Measurements from ENCODE around the gene PPP1R13B. TPM values are rescaled to one million over a fixed set of nuclear protein-coding genes. Genes with fewer than 3 reads are reported as not detected.

The PPP1R13B gene
- total RNA-seq, 1 experiment from 2014 or later: 16.2 TPM

DNA sequence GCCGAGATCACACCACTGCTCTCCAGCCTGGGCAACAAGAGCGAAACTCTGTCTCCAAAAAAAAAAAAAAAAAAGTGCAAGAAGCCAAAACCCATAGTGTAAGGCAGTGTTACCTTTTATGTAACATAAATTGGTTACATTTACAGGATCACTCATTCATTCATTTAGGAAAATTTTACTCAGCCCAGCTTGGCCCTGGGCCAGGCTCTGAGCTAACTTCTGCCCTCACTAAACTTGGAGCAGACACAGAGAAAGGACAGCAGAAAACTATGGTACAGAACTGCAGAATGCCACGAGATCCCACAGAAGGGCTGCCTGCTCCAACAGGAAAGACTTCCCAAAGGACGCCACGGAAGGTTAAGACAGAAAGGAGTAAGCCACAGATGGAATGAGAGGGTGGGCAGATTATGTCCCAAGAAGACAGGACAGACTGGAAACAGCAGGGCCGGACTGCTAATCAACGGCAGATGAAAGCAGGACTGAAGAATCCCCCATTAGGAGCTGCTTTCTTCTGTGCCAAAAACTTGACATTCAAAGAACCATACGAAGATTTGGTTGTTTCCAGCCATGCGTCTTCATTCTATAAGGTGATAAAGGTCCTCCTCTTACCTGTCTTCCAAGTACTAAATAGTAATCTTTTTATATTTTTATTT lies 18.9 kb downstream of the PPP1R13B start:
- ChIA-PET CTCF (interaction anchor here (0.7 to 0.9 kb wide), 2 partner anchors 13 to 240 kb away, joined by 4 to 5 read pairs; no protein-coding TSS in a partner anchor), POLR2A (interaction anchor here (0.6 to 1.3 kb wide), 5 partner anchors 12 to 267 kb away, joined by 3 to 4 read pairs (median 3); no protein-coding TSS in a partner anchor)
- BruUV-seq (replicated peaks): no TSS peak
- no peaks in the 10 kb centered on the region for H3K9me3 Mint-ChIP-seq (ENCODE audit: unreplicated experiment)
- no peak overlapping the region for H3K4me3 Mint-ChIP-seq (ENCODE audit: unreplicated experiment)
- no peaks in the 10 kb centered on the region for H3K27me3 Mint-ChIP-seq (ENCODE audit: insufficient read depth, unreplicated experiment)
- H3K36me3 Mint-ChIP-seq (ENCODE audit: insufficient read depth, unreplicated experiment): no peaks in the 10 kb centered on the region
- H3K27ac Mint-ChIP-seq (ENCODE audit: low read depth, unreplicated experiment): no peak overlapping the region
- intact Hi-C loops (cut with micrococcal nuclease): no loop called here
- DNase-seq (ENCODE audit: unreplicated experiment): no peak
- no peaks in the 10 kb centered on the region for H3K4me1 Mint-ChIP-seq (ENCODE audit: insufficient read depth, unreplicated experiment)
- TF ChIP-seq, protein P1, sequence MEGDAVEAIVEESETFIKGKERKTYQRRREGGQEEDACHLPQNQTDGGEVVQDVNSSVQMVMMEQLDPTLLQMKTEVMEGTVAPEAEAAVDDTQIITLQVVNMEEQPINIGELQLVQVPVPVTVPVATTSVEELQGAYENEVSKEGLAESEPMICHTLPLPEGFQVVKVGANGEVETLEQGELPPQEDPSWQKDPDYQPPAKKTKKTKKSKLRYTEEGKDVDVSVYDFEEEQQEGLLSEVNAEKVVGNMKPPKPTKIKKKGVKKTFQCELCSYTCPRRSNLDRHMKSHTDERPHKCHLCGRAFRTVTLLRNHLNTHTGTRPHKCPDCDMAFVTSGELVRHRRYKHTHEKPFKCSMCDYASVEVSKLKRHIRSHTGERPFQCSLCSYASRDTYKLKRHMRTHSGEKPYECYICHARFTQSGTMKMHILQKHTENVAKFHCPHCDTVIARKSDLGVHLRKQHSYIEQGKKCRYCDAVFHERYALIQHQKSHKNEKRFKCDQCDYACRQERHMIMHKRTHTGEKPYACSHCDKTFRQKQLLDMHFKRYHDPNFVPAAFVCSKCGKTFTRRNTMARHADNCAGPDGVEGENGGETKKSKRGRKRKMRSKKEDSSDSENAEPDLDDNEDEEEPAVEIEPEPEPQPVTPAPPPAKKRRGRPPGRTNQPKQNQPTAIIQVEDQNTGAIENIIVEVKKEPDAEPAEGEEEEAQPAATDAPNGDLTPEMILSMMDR (IDR thresholded peaks at IDR 0.05; ENCODE audit: unreplicated experiment): no peak

DNA sequence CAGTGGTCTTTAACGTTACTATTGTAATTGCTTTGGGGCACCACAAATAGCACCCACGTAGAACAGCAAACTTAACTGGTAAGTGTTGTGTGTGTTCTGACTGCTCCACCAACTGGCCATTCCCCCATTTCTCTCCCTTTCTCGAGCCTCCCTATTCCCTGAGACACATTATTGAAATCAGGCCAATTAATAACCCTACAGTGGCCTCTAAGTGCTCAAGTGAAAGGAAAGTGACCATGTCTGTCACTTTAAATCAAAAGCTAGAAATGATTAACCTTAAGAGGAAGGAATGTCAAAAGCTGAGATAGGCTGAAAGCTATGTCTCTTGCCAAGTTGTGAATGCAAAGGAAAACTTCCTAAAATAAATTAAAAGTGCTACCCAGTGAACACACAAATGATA lies 22.3 kb downstream of the PPP1R13B start:
- no peaks in the 10 kb centered on the region for H3K27me3 Mint-ChIP-seq (ENCODE audit: insufficient read depth, unreplicated experiment)
- intact Hi-C loops (cut with micrococcal nuclease): no loop called here
- H3K4me3 Mint-ChIP-seq (ENCODE audit: unreplicated experiment): no peak overlapping the region
- TF ChIP-seq, protein P1 (IDR thresholded peaks at IDR 0.05; ENCODE audit: unreplicated experiment): no peak
- no peaks in the 10 kb centered on the region for H3K36me3 Mint-ChIP-seq (ENCODE audit: insufficient read depth, unreplicated experiment)
- DNase-seq (ENCODE audit: unreplicated experiment): no peak
- no TSS peak for BruUV-seq (replicated peaks)
- POLR2A ChIA-PET: interaction anchor here (0.8 to 0.9 kb wide), 2 partner anchors 12 to 187 kb away, joined by 3 read pairs; no protein-coding TSS in a partner anchor
- H3K4me1 Mint-ChIP-seq (ENCODE audit: insufficient read depth, unreplicated experiment): peaks cover 4% of the 10 kb centered on the region
- CTCF ChIA-PET: interaction anchor here (0.9 kb wide), 4 partner anchors 13 to 85 kb away, joined by 3 read pairs; no protein-coding TSS in a partner anchor
- no peaks in the 10 kb centered on the region for H3K9me3 Mint-ChIP-seq (ENCODE audit: unreplicated experiment)
- no peak overlapping the region for H3K27ac Mint-ChIP-seq (ENCODE audit: low read depth, unreplicated experiment)

DNA sequence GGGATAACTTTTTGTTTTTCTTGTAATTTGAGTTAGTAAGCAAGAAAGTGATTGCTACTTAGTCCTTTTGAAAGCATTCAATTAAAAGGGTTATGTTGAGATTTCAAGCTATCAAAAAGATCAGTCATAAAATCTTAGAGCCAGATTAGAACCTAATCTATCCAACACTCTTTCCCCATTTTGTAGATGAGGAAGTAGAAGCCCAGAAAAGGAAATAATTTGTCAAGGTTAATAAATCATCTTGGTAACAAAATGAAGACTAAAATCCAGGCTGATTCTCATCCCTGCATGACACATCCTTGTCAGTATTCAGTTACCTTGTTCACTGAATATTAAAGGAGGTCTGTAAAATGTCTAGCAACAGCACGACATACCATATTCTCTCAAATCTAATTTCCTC lies 26.5 kb downstream of the PPP1R13B start:
- CTCF ChIA-PET: interaction anchor here (0.5 to 0.9 kb wide), 6 partner anchors 13 to 988 kb away, joined by 3 to 5 read pairs (median 4); no protein-coding TSS in a partner anchor
- POLR2A ChIA-PET: interaction anchor here (1.0 to 1.6 kb wide), 2 partner anchors 19 to 47 kb away, joined by 3 to 6 read pairs; no protein-coding TSS in a partner anchor
- no peaks in the 10 kb centered on the region for H3K36me3 Mint-ChIP-seq (ENCODE audit: insufficient read depth, unreplicated experiment)
- H3K27ac Mint-ChIP-seq (ENCODE audit: low read depth, unreplicated experiment): peak overlapping the region; percentile 65
- no peak overlapping the region for H3K4me3 Mint-ChIP-seq (ENCODE audit: unreplicated experiment)
- BruUV-seq (replicated peaks): no TSS peak
- peaks cover 18% of the 10 kb centered on the region for H3K4me1 Mint-ChIP-seq (ENCODE audit: insufficient read depth, unreplicated experiment)
- H3K9me3 Mint-ChIP-seq (ENCODE audit: unreplicated experiment): no peaks in the 10 kb centered on the region
- no peaks in the 10 kb centered on the region for H3K27me3 Mint-ChIP-seq (ENCODE audit: insufficient read depth, unreplicated experiment)
- intact Hi-C loops (cut with micrococcal nuclease): no loop called here
- DNase-seq (ENCODE audit: unreplicated experiment): no peak
- TF ChIP-seq, protein P1 (IDR thresholded peaks at IDR 0.05; ENCODE audit: unreplicated experiment): no peak

DNA sequence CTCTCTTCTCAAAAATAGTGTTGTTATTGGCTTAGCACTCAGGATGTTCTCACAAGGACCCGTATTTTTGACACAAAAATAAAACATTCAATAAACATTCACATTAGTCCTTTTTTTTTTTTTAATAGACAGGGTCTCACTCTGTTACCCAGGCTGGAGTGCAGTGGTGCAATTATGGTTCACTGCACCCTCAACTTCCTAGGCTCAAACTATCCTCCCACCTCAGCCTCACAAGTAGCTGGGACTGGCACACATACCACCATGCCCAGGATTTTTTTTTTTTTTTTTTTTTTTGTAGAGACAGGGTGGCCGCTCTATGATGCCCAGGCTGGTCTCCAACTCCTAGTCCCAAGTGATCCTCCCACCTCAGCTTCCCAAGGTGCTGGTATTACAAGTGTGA lies 27.0 kb downstream of the PPP1R13B start:
- no peak overlapping the region for H3K4me3 Mint-ChIP-seq (ENCODE audit: unreplicated experiment)
- H3K27ac Mint-ChIP-seq (ENCODE audit: low read depth, unreplicated experiment): peak overlapping the region; percentile 65
- BruUV-seq (replicated peaks): no TSS peak
- CTCF ChIA-PET: interaction anchor here (0.6 to 1.1 kb wide), 6 partner anchors 12 to 90 kb away, joined by 3 to 7 read pairs (median 4); no protein-coding TSS in a partner anchor
- DNase-seq (ENCODE audit: unreplicated experiment): no peak
- TF ChIP-seq, protein P1 (IDR thresholded peaks at IDR 0.05; ENCODE audit: unreplicated experiment): no peak
- POLR2A ChIA-PET: interaction anchor here (0.7 to 1.6 kb wide), 6 partner anchors 12 to 100 kb away, joined by 3 to 6 read pairs (median 3); no protein-coding TSS in a partner anchor
- no peaks in the 10 kb centered on the region for H3K36me3 Mint-ChIP-seq (ENCODE audit: insufficient read depth, unreplicated experiment)
- H3K9me3 Mint-ChIP-seq (ENCODE audit: unreplicated experiment): no peaks in the 10 kb centered on the region
- intact Hi-C loops (cut with micrococcal nuclease): no loop called here
- peaks cover 18% of the 10 kb centered on the region for H3K4me1 Mint-ChIP-seq (ENCODE audit: insufficient read depth, unreplicated experiment)
- H3K27me3 Mint-ChIP-seq (ENCODE audit: insufficient read depth, unreplicated experiment): no peaks in the 10 kb centered on the region

Measured in MCF 10A (cell line).